ENCODE measurements around the gene DDAH2.

- TF ChIP-seq CTCF (IDR thresholded peaks at IDR 0.05): no peak
- no peak for TF ChIP-seq POLR2A (IDR thresholded peaks at IDR 0.05)
These were observed 10.8 kb downstream of the DDAH2 start for GRCh38 chr6:31718265-31718664.
